ENCODE data around the gene SLC6A13. TPM values are rescaled to one million over a fixed set of nuclear protein-coding genes. Genes with fewer than 3 reads are reported as not detected.

SLC6A13 gene
- total RNA-seq, 2 experiments from 2014 or later = 0.11 to 0.60 TPM

- H3K27ac Mint-ChIP-seq = no peak overlapping the region
- ChIA-PET CTCF (no interaction called here), POLR2A (no interaction called here)
- no peaks in the 10 kb centered on the region for H3K36me3 Mint-ChIP-seq (ENCODE audit: low read depth)
- peaks cover 3% of the 10 kb centered on the region for H3K9me3 Mint-ChIP-seq
- intact Hi-C loops (cut with DNase I, micrococcal nuclease) = no loop called here
- no peak overlapping the region for H3K4me3 Mint-ChIP-seq
- Histone ChIP-seq H3K4me1 (ENCODE audit: insufficient read depth, low read length) (no peaks in the 10 kb centered on the region), H3K27ac (ENCODE audit: low read depth in 1 of 2, low read length in 2 of 2) (no peak overlapping the region), H3K36me3 (ENCODE audit: insufficient read depth, low read length) (no peaks in the 10 kb centered on the region), H3K9me3 (ENCODE audit: control insufficient read depth in 1 of 2, insufficient read depth in 1 of 2, low read length in 2 of 2) (peaks cover under 1 to 22% of the 10 kb centered on the region in 2 experiments), H3K27me3 (ENCODE audit: control insufficient read depth in 1 of 2, insufficient read depth in 2 of 2, low read length in 2 of 2) (peaks cover 0 to 3% of the 10 kb centered on the region in 2 experiments), H3K4me3 (ENCODE audit: low read length) (no peak overlapping the region)
- DNase-seq (no peak), ATAC-seq (ENCODE audit: poor library complexity) (no peak)
- no peak for TF ChIP-seq CTCF (IDR thresholded peaks at IDR 0.05)
- no peaks in the 10 kb centered on the region for H3K4me1 Mint-ChIP-seq (ENCODE audit: low read depth)
- H3K27me3 Mint-ChIP-seq = no peaks in the 10 kb centered on the region
These were observed 31.5 kb downstream of the SLC6A13 start for GRCh38 chr12:230925-231671.

DNA sequence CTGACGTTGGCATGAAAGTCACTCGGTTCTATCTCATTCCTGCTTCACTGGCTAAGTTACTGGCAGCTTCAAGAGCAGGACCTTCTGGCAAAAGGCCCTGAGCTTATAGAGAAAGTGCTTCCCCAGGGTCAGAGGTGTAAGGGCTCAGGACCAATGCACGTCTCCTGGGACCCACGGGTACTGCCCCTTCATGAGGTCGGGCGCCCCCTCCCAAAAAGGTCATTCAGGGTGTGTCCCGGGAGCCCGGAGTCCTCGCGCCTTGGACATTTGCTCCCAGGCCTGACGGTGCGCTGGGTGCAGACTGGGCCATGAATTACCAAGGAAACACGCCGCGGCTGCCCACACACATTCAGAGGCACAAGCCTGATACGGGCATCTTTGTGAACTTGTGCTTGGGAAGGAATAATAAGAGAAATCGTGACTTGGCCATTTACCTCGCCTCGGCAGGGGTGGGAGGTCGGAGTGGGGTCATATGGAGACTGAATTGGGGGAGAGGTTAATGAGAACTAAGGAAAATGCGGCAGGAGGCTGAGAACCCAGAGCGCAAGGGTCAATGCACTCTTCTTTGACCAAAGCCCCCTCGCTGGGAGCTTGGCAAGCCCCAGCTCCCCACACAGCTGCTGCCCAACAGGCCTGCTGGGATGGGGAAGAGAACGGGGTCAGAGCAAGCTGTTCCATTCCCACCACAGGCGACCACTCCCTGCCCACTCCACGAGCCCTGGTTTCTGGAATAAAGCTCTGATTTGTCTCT lies 33.0 kb downstream of the SLC6A13 start:
- CTCF ChIA-PET = no interaction called here
- Histone ChIP-seq H3K4me1 (ENCODE audit: insufficient read depth, low read length) (no peaks in the 10 kb centered on the region), H3K9me3 (ENCODE audit: control insufficient read depth in 1 of 2, insufficient read depth in 1 of 2, low read length in 2 of 2) (peaks cover 0 to 15% of the 10 kb centered on the region in 2 experiments), H3K27ac (ENCODE audit: low read depth in 1 of 2, low read length in 2 of 2) (no peak overlapping the region), H3K4me3 (ENCODE audit: low read length) (no peak overlapping the region), H3K27me3 (ENCODE audit: control insufficient read depth in 1 of 2, insufficient read depth in 2 of 2, low read length in 2 of 2) (peaks cover 0 to 3% of the 10 kb centered on the region in 2 experiments), H3K36me3 (ENCODE audit: insufficient read depth, low read length) (no peaks in the 10 kb centered on the region)
- Mint-ChIP-seq H3K9me3 (no peaks in the 10 kb centered on the region), H3K4me3 (no peak overlapping the region), H3K27me3 (no peaks in the 10 kb centered on the region), H3K36me3 (ENCODE audit: low read depth) (no peaks in the 10 kb centered on the region), H3K4me1 (ENCODE audit: low read depth) (no peaks in the 10 kb centered on the region), H3K27ac (no peak overlapping the region)
- ATAC-seq (ENCODE audit: poor library complexity) = no peak
- intact Hi-C loops (cut with DNase I, micrococcal nuclease) = no loop called here
- TF ChIP-seq CTCF (IDR thresholded peaks at IDR 0.05) = no peak
- no peak for DNase-seq
- POLR2A ChIA-PET = no interaction called here

DNA sequence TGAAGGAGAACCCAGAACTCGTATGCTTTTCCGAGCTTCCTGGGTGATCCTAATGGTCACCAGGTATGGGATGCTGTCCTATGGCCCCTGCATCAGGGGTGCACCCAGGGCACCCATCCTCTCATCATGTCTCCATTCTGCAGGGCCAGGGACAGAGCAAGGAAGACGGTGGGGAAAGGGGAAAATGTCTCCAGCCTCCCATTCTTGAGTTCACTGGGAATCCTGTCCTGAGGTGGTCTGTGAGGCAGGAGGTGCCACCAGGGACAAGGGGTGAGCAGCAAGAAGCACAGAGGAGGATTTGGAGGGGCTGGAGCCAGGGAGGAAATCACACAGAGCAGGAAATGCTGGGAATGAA lies 33.8 kb downstream of the SLC6A13 start:
- TF ChIP-seq CTCF (IDR thresholded peaks at IDR 0.05) = no peak
- H3K4me3 Mint-ChIP-seq = no peak overlapping the region
- intact Hi-C loops (cut with DNase I, micrococcal nuclease) = no loop called here
- H3K4me1 Mint-ChIP-seq (ENCODE audit: low read depth) = no peaks in the 10 kb centered on the region
- Histone ChIP-seq H3K4me1 (ENCODE audit: insufficient read depth, low read length) (no peaks in the 10 kb centered on the region), H3K9me3 (ENCODE audit: control insufficient read depth in 1 of 2, insufficient read depth in 1 of 2, low read length in 2 of 2) (peaks cover 0 to 10% of the 10 kb centered on the region in 2 experiments), H3K27ac (ENCODE audit: low read depth in 1 of 2, low read length in 2 of 2) (no peak overlapping the region), H3K27me3 (ENCODE audit: control insufficient read depth in 1 of 2, insufficient read depth in 2 of 2, low read length in 2 of 2) (peaks cover 0 to 3% of the 10 kb centered on the region in 2 experiments), H3K4me3 (ENCODE audit: low read length) (no peak overlapping the region), H3K36me3 (ENCODE audit: insufficient read depth, low read length) (no peaks in the 10 kb centered on the region)
- H3K27ac Mint-ChIP-seq = no peak overlapping the region
- H3K27me3 Mint-ChIP-seq = no peaks in the 10 kb centered on the region
- ATAC-seq (ENCODE audit: poor library complexity) = no peak
- DNase-seq = no peak
- ChIA-PET CTCF (no interaction called here), POLR2A (no interaction called here)
- no peaks in the 10 kb centered on the region for H3K36me3 Mint-ChIP-seq (ENCODE audit: low read depth)
- H3K9me3 Mint-ChIP-seq = no peaks in the 10 kb centered on the region
